GM21381 (cell line): ENCODE results near the gene TGFBR3L.

ENCODE experiments used
- ATAC-seq: cut with Tn5 transposase; IDR thresholded peaks from one replicate; pipeline ENCODE4 v1.9.1; 2021; ENCODE audit warnings: mild to moderate bottlenecking, moderate library complexity; ENCODE audit not compliant: unreplicated experiment

The TGFBR3L gene

GRCh38 chr19:7914598-7915045 lies at the start of gene TGFBR3L:
Gene TGFBR3L, plus strand, starts transcription at chr19:7914830.
- no peak for ATAC-seq

GRCh38 chr19:7865262-7865911 lies 49.2 kb upstream of the TGFBR3L start:
- no peak for ATAC-seq

- no peak for ATAC-seq
Measured at GRCh38 chr19:7866399-7867091, 48.1 kb upstream of the TGFBR3L start.

GRCh38 chr19:7867092-7867844 lies 47.4 kb upstream of the TGFBR3L start:
- no peak for ATAC-seq

- no peak for ATAC-seq
Measured at GRCh38 chr19:7868326-7868670, 46.3 kb upstream of the TGFBR3L start.

GRCh38 chr19:7868671-7869452 lies 45.8 kb upstream of the TGFBR3L start:
- peak; percentile 57 for ATAC-seq

- ATAC-seq = peak; percentile 41
Measured at GRCh38 chr19:7869453-7869909, 45.1 kb upstream of the TGFBR3L start.

- no peak for ATAC-seq
Measured at GRCh38 chr19:7869910-7870511, 44.6 kb upstream of the TGFBR3L start.

GRCh38 chr19:7870571-7871436 lies 43.8 kb upstream of the TGFBR3L start:
- ATAC-seq = no peak

GRCh38 chr19:7871437-7872305 lies 43.0 kb upstream of the TGFBR3L start:
- no peak for ATAC-seq

GRCh38 chr19:7872306-7873204 lies 42.1 kb upstream of the TGFBR3L start:
- ATAC-seq = no peak

- ATAC-seq = no peak
Measured at GRCh38 chr19:7873304-7874075, 41.1 kb upstream of the TGFBR3L start.

- no peak for ATAC-seq
Measured at GRCh38 chr19:7874076-7874896, 40.3 kb upstream of the TGFBR3L start, which contains the start of gene PRR36. Gene PRR36, minus strand, starts transcription at chr19:7874390. Its CDS starts 701 bp downstream, at chr19:7873689.

GRCh38 chr19:7874897-7875273 lies 39.7 kb upstream of the TGFBR3L start:
- ATAC-seq = no peak

GRCh38 chr19:7877249-7877836 lies 37.3 kb upstream of the TGFBR3L start:
- no peak for ATAC-seq
